ENCODE results near the gene KCNK16. TPM values are rescaled to one million over a fixed set of nuclear protein-coding genes. Genes with fewer than 3 reads are reported as not detected.

Gene KCNK16
- total and polyA plus RNA-seq, 10 of the 15 experiments (the other 5 are each of a cell fraction or from before 2014, with no cell fraction given) = not detected

DNA sequence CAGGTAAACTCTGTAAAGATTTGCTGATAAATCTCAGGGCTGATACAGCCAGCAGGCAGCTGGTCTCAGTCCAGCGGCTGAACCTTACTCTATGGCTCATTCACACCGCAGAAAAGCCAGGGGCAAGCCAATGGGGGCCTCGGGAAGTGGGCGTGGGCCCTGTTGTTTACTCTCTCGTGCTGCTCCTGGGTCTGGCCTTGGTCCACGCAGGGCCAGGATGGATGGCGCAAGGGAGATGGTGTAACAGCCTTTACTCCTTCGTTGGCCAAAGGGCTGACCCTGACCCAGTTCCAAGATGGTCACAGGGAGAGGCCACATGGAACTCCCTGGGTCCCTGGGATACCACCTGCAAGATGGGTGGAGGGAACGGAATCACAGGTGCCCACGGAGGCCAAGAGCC is 24.4 kb downstream of the KCNK16 start:
- ATAC-seq (no peak), FAIRE-seq (no peak), DNase-seq (ENCODE audit: low read depth, low spot score) (no peak)
- no peaks in the 10 kb centered on the region for H3K79me2 ChIP-seq (ENCODE audit: control insufficient read depth, insufficient read depth, low read length)
- ChIA-PET POLR2A (no interaction called here), CTCF (no interaction called here), SMC1A (ENCODE audit: uncharacterized antibody, unreplicated experiment) (no interaction called here), RAD21 (ENCODE audit: unreplicated experiment) (no interaction called here)
- no peak overlapping the region for H2AFZ ChIP-seq (ENCODE audit: control insufficient read depth, low read depth, low read length)
- H3K27ac ChIP-seq (ENCODE audit: control insufficient read depth, insufficient read depth) = no peak overlapping the region
- no peaks in the 10 kb centered on the region for H4K20me1 ChIP-seq (ENCODE audit: control insufficient read depth, insufficient read depth)
- no peak overlapping the region for H3K9ac ChIP-seq (ENCODE audit: control insufficient read depth, insufficient read depth, low read length)
- no peak overlapping the region for H3K4me2 ChIP-seq (ENCODE audit: control insufficient read depth, insufficient read depth)
- no TSS peak for BruUV-seq (replicated peaks)
- intact Hi-C loops (cut with micrococcal nuclease; ENCODE audit: unreplicated experiment) (no loop called here), in situ Hi-C loops (cut with MboI) (no loop called here)
- no peak for TF ChIP-seq STAT1 (conservative IDR thresholded peaks at IDR 0.05)
- TF ChIP-seq CHD1 (IDR thresholded peaks at IDR 0.05; ENCODE audit: low read depth, low read length) = no peak
- H3K4me3 ChIP-seq = no peak overlapping the region
- peaks cover 0 to 5% of the 10 kb centered on the region in 2 experiments; a peak in 3 of 4 replicates for H3K27me3 ChIP-seq (replicated peaks in 1 of 2; ENCODE audit: control insufficient read depth in 2 of 2, insufficient read depth in 2 of 2, low read length in 1 of 2)
- 0 out of 2 replicates have a peak, but pooled peaks cover 2% of the 10 kb centered on the region for H3K4me1 ChIP-seq (ENCODE audit: control insufficient read depth, insufficient read depth, low read length)
- WGBS (ENCODE audit: insufficient coverage, insufficient replicate concordance, low lambda C conversion rate, missing lambda C conversion rate) = 18% methylated on average over 10 of the region's 10 CpGs
- no peaks in the 10 kb centered on the region for H3K9me3 ChIP-seq (replicated peaks; ENCODE audit: control insufficient read depth, insufficient read depth, low read length)
- H3K36me3 ChIP-seq (ENCODE audit: control insufficient read depth in 2 of 2, insufficient read depth in 2 of 2, low read length in 1 of 2) = no peaks in the 10 kb centered on the region

DNA sequence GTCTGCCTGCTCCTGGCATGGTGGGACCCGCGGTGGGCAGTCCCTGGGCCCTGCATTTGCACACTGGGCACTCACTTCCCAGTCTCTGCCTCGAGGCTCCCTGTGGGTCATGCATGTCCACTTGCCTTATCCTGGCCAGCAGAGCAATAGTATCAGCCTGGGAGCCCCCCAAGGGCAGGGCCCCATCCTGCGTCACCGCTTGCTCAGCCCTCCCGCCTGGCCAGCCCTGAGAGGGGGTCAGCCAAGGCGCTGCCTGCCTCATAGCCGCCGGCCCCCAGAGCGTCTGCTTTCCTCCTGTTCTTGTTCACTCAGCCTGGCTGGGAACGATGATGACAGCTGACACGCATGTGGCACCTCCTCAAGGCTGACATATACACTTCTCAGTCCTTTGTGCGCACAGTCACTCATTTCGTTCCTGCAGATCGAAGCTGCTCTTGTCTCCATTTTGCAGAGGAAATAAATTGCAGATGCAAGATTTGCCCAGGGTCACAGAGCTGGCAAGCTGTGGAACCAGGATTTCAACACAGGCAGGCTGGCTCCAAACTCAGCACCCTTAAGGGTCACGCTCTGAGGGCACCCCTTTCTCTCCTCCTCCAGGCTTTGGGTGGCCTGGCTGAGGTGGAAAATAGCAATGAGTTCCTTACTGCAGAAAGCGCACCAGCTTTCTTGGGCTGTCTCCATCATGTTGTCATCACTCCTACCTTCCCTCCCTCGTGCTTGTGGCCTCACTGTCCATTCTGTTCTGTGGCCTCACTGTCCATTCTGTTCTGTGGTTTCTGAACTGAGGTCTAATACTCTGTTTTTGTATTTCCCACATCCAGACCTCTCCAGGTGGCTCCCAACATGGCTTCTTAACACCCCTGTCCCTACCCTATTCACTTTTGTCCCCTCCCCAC is 25.5 kb downstream of the KCNK16 start:
- in situ Hi-C loops (cut with MboI) = no loop called here
- BruUV-seq (replicated peaks) = no TSS peak
- no peak for ATAC-seq
- no peak overlapping the region for H3K4me2 ChIP-seq (ENCODE audit: control insufficient read depth, insufficient read depth)
- intact Hi-C loops (cut with micrococcal nuclease; ENCODE audit: unreplicated experiment) = no loop called here
- no peak for DNase-seq (ENCODE audit: low read depth, low spot score)
- H3K4me1 ChIP-seq (ENCODE audit: control insufficient read depth, insufficient read depth, low read length) = no peaks in the 10 kb centered on the region
- no peak overlapping the region for H3K9ac ChIP-seq (ENCODE audit: control insufficient read depth, insufficient read depth, low read length)
- H3K4me3 ChIP-seq = no peak overlapping the region
- ChIA-PET RAD21 (ENCODE audit: unreplicated experiment) (no interaction called here), SMC1A (ENCODE audit: uncharacterized antibody, unreplicated experiment) (no interaction called here), POLR2A (no interaction called here), CTCF (interaction anchor here (0.6 to 1.1 kb wide), 2 partner anchors 13 to 1438 kb away, joined by 3 read pairs; no protein-coding TSS in a partner anchor)
- no peaks in the 10 kb centered on the region for H4K20me1 ChIP-seq (ENCODE audit: control insufficient read depth, insufficient read depth)
- no peak overlapping the region for H2AFZ ChIP-seq (ENCODE audit: control insufficient read depth, low read depth, low read length)
- peaks cover 0 to 5% of the 10 kb centered on the region in 2 experiments; a peak in 3 of 4 replicates for H3K27me3 ChIP-seq (replicated peaks in 1 of 2; ENCODE audit: control insufficient read depth in 2 of 2, insufficient read depth in 2 of 2, low read length in 1 of 2)
- no peak overlapping the region for H3K27ac ChIP-seq (ENCODE audit: control insufficient read depth, insufficient read depth)
- no peaks in the 10 kb centered on the region for H3K79me2 ChIP-seq (ENCODE audit: control insufficient read depth, insufficient read depth, low read length)
- no peaks in the 10 kb centered on the region for H3K36me3 ChIP-seq (ENCODE audit: control insufficient read depth in 2 of 2, insufficient read depth in 2 of 2, low read length in 1 of 2)
- no peaks in the 10 kb centered on the region for H3K9me3 ChIP-seq (replicated peaks; ENCODE audit: control insufficient read depth, insufficient read depth, low read length)
- FAIRE-seq = no peak
- 33% methylated on average over 18 of the region's 18 CpGs for WGBS (ENCODE audit: insufficient coverage, insufficient replicate concordance, low lambda C conversion rate, missing lambda C conversion rate)
- TF ChIP-seq LARP7 (IDR thresholded peaks at IDR 0.05) = no peak
- TF ChIP-seq MEF2B (IDR thresholded peaks at IDR 0.05; ENCODE audit: partially characterized antibody, poor library complexity, severe bottlenecking) = no peak
- TF ChIP-seq MYB (IDR thresholded peaks at IDR 0.05; ENCODE audit: borderline replicate concordance, low read depth, low read length) = no peak
- TF ChIP-seq, protein P1, sequence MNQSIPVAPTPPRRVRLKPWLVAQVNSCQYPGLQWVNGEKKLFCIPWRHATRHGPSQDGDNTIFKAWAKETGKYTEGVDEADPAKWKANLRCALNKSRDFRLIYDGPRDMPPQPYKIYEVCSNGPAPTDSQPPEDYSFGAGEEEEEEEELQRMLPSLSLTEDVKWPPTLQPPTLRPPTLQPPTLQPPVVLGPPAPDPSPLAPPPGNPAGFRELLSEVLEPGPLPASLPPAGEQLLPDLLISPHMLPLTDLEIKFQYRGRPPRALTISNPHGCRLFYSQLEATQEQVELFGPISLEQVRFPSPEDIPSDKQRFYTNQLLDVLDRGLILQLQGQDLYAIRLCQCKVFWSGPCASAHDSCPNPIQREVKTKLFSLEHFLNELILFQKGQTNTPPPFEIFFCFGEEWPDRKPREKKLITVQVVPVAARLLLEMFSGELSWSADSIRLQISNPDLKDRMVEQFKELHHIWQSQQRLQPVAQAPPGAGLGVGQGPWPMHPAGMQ (IDR thresholded peaks at IDR 0.05; ENCODE audit: borderline replicate concordance) = no peak
- TF ChIP-seq ZNF622 (IDR thresholded peaks at IDR 0.05) = no peak
- no peak for TF ChIP-seq HDGF (IDR thresholded peaks at IDR 0.05)
- TF ChIP-seq CTCF (IDR thresholded peaks at IDR 0.05 in 2 of 3, conservative IDR thresholded peaks at IDR 0.05 in 1 of 3; ENCODE audit: control insufficient read depth in 2 of 3, extremely low read depth in 1 of 3, insufficient read depth in 1 of 3, low read depth in 3 of 3, low read length in 3 of 3) = no peak
- no peak for TF ChIP-seq MAX (IDR thresholded peaks at IDR 0.05; ENCODE audit: low read depth, low read length)
- TF ChIP-seq, protein P2, sequence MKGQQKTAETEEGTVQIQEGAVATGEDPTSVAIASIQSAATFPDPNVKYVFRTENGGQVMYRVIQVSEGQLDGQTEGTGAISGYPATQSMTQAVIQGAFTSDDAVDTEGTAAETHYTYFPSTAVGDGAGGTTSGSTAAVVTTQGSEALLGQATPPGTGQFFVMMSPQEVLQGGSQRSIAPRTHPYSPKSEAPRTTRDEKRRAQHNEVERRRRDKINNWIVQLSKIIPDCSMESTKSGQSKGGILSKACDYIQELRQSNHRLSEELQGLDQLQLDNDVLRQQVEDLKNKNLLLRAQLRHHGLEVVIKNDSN (IDR thresholded peaks at IDR 0.05; ENCODE audit: borderline replicate concordance, extremely low read length, insufficient read depth, low read depth, low read length) = no peak

Measured in GM12878 (cell line).